GM12892 (cell line): ENCODE results near the gene HOXA7.
A peak's percentile ranks its signal among the peaks of the same experiment; 100 is the strongest.

Experiments
- DNase-seq: peaks from one replicate; pipeline ENCODE4 v3.0.0; 2011; ENCODE audit not compliant: insufficient read length
- FAIRE-seq: peaks from 2 replicates; lab custom pipeline; 2011; peaks lifted over from hg19 to GRCh38; lab: Jason Lieb, UNC
- POLR2A ChIP-seq: IDR thresholded peaks from 2 replicates; pipeline ENCODE4 v1.6.1; 2011; ENCODE audit warnings: low read depth, low read length, control low read depth
- POLR2AphosphoS5 ChIP-seq: IDR thresholded peaks from 2 replicates; pipeline ENCODE4 v1.6.1; 2011; ENCODE audit warnings: low read depth, low read length, control low read depth
- TAF1 ChIP-seq: IDR thresholded peaks from 2 replicates; pipeline ENCODE4 v1.6.1; 2011; ENCODE audit warnings: low read depth, mild to moderate bottlenecking, control low read depth, low read length, borderline replicate concordance

HOXA7 gene

GRCh38 chr7:27151931-27152815, 4.3 kb downstream of the HOXA7 start, which contains the start of gene HOXA3:
HOXA3 (minus strand) TSS chr7:27152583; CDS start chr7:27110640, 41,943 bp downstream.
- TF ChIP-seq TAF1 = no peak
- FAIRE-seq = no peak
- DNase-seq = no peak

- DNase-seq (no peak), FAIRE-seq (no peak)
- no peak for TF ChIP-seq POLR2AphosphoS5
- TF ChIP-seq TAF1 = no peak
- no peak for TF ChIP-seq POLR2A
These were observed 5.0 kb downstream of the HOXA7 start for GRCh38 chr7:27151341-27151930.

GRCh38 chr7:27150568-27151340, 5.7 kb downstream of the HOXA7 start:
- peak; percentile 60 for FAIRE-seq
- peak; percentile 82 for DNase-seq
- TF ChIP-seq TAF1 = no peak
- no peak for TF ChIP-seq POLR2A
- TF ChIP-seq POLR2AphosphoS5 = no peak

- DNase-seq (no peak), FAIRE-seq (no peak)
- TF ChIP-seq POLR2A (no peak), POLR2AphosphoS5 (no peak), TAF1 (no peak)
These were observed 6.5 kb downstream of the HOXA7 start for GRCh38 chr7:27149842-27150567.

GRCh38 chr7:27148756-27149641, 7.5 kb downstream of the HOXA7 start:
- FAIRE-seq (no peak), DNase-seq (no peak)
- TF ChIP-seq POLR2AphosphoS5 (no peak), TAF1 (no peak), POLR2A (no peak)

- DNase-seq (no peak), FAIRE-seq (no peak)
- TF ChIP-seq POLR2AphosphoS5 = no peak
- no peak for TF ChIP-seq TAF1
- TF ChIP-seq POLR2A = no peak
These were observed 8.3 kb downstream of the HOXA7 start for GRCh38 chr7:27148031-27148755.

- no peak for FAIRE-seq
- no peak for DNase-seq
- TF ChIP-seq POLR2A = no peak
- TF ChIP-seq TAF1 = no peak
- TF ChIP-seq POLR2AphosphoS5 = no peak
These were observed 9.1 kb downstream of the HOXA7 start, which contains the start of gene HOXA6 for GRCh38 chr7:27147199-27148030. HOXA6 (minus strand) TSS chr7:27147774; CDS start chr7:27147749, 25 bp downstream.

- DNase-seq (no peak), FAIRE-seq (no peak)
- TF ChIP-seq POLR2A = no peak
- TF ChIP-seq TAF1 = no peak
- TF ChIP-seq POLR2AphosphoS5 = no peak
These were observed 9.8 kb downstream of the HOXA7 start for GRCh38 chr7:27146491-27147198.
